HG02610 (cell line): Measurements from ENCODE around the gene E2F4.

Experiments used
- ATAC-seq: cut with Tn5 transposase; IDR thresholded peaks from one replicate; pipeline ENCODE4 v1.9.1; 2021; ENCODE audit warnings: mild to moderate bottlenecking, moderate library complexity; ENCODE audit not compliant: unreplicated experiment

The E2F4 gene

DNA sequence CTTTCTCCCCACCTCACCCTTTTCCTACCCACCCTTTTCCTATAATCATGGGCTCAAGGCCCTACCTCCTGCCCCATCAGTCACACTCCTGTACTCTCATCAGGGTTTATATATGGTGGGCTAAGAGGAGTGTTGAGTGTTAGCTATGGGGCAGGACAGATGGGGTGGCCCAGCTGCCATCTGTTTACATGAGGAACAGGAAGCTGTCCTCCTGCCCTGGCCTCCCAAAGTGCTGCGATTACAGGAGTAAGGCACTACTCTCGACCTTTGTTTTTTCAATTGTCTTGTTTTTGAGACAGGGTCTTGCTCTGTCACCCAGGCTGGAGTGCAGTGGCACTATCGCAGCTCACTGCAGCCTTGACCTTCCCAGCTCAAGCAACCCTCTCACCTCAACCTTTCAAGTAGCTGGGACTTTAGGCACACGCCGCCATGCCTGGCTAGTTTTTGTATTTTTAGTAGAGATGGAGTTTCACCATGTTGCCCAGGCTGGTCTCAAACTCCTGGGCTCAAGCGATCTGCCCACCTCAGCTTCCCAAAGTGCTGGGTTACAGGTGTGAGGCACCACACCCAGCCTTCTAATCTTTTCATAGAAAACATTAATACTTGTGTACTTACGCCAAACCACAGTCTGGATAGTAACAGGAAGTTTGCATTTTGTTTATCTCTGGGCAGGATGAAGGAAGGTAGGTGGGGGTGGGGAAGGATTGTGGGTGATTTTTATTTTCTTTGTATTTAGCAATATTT, 33.9 kb upstream of the E2F4 start:
- no peak for ATAC-seq

DNA sequence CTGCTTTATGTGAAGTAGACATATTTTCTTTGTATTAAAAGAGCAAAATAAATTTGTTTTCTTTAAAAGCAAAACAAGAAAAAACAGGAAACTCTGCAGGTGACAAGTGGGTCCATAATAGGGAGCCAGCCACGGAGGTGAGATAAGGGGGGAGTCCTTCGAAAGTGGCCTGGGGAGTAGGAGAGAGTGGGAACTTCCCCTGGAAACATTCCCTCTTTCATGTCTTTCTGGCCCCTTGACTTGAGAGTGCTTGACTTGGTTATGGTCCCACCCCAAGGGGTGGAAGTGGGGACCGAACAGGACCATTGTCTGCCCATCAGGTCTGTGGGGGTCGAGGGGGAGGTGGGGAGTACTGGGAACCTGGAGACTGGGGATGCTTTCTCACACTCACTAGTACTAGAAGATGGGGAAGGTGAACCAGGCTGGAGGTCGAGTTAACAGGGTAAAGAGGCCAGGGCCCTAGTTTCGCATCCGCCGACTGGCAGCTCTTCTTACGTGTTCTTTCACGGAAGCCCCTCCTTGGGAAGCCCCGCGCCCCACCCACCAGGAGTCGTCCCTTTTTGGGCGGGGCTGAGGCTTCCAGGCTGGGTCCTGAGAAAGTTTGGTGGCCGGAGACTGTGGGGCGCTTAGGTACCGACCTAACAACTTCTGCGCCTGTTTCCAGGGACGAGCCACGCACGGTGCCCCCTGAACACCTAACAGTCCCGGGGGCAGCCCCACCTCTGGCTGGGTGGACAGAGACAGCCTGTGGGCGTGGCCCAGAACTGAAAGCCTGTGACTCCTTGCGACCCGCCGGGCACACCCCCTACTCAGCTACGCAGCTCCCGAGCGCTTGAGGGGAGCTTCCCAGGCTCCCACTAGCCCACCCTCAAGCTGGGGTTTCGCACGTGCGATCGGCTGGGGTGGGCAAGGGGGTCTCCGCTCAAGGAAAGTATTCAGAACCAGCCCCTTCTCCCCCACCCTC, 33.0 kb upstream of the E2F4 start:
- peak; percentile 36 for ATAC-seq

DNA sequence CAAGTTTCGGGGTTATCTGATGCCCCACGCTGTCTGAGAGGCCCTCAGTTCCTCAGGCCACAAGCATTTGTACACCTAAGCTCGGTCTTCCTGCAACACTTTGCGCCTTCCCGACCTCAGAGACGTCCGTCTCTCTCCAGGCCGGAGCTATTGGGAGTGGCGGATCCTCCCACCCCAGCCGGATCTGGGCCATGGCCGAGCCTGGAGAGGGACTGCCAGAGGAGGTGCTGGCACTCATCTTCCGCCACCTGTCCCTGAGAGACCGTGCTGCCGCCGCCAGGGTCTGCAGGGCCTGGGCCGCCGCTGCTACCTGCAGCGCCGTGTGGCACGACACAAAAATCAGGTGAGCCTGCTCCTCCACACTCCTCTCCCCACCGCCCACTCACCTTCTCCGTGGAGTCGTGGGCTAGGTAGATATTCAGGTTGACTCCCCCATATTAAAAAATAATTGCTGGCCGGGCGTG, 30.3 kb upstream of the E2F4 start:
- no peak for ATAC-seq

DNA sequence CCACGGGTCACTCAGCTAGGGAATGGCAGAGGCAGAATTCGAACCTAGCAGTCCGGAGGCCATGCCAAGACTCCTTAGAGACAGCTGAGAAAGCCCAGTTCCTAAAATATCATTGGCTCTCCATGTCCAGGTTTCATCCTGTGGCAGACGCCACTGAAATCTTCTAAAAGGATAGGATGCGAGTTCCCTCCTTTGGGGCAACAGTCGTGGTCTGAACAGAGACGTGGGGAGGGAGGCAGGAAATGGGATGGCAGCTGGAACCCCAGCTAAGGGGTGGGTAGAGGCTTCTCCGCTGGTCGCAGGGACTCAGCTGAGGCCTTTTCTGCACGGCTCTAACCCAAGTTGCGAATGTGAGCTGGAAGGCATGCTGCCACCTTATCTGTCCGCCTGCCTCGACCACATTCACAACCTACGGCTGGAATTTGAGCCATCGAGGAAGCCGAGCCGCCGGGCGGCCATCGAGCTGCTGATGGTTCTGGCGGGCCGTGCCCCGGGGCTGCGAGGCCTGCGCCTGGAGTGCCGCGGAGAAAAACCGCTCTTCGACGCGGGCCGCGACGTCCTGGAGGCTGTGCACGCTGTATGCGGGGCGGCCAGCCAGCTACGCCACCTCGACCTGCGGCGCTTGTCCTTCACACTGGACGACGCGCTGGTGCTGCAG, 29.3 kb upstream of the E2F4 start:
- ATAC-seq, result no peak

DNA sequence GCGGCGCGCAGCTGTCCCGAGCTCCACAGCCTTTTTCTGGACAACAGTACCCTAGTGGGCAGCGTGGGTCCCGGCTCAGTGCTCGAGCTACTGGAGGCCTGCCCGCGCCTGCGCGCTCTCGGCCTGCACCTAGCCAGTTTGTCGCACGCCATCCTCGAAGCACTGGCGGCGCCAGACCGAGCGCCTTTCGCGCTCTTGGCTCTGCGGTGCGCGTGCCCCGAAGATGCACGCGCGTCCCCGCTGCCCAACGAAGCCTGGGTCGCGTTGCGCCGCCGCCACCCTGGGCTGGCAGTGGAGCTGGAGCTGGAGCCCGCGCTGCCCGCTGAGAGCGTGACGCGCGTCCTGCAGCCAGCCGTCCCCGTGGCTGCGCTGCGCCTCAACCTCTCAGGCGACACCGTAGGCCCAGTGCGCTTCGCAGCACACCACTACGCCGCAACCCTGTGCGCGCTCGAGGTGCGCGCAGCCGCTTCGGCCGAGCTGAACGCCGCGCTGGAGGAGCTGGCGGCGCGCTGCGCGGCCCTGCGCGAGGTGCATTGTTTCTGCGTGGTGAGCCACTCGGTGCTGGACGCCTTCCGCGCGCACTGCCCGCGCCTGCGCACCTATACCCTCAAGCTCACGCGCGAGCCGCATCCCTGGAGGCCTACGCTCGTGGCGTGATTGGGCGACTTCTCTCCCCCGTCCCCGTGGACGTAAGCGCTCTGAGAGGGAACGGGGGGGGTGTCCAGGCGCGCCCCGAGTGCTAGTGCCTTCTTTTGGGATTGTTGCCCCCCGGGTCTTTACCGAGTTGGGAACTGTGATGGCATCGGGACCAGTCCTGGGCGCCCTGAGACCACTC, 28.6 kb upstream of the E2F4 start:
- no peak for ATAC-seq

DNA sequence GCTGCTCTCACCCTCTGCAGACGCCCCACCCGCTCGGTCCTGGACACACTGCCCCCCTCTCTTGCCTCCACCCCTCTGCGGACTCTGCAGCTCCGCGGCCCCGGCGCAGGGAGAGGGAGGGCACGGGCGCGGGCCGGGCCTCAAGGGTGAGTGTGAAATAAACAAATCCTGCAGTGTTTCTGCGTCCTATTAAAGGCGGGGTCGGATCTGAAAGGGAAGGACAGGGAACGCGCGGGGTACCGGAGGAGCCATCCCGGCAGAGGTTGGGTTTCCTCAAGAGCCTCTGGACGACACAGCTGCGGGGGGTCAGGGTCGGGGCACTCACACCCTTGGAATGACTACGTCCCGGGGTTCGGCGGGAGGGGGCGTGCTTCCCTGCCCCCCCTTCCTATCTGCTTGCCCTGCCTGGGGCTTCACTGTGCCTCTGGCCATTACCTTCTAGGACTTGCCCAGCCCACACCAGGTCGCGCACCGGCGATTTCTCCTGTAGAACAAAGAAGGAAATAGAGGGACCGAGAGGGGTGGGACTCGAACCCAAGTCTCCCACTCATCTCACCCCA, 27.9 kb upstream of the E2F4 start:
- ATAC-seq, result no peak

DNA sequence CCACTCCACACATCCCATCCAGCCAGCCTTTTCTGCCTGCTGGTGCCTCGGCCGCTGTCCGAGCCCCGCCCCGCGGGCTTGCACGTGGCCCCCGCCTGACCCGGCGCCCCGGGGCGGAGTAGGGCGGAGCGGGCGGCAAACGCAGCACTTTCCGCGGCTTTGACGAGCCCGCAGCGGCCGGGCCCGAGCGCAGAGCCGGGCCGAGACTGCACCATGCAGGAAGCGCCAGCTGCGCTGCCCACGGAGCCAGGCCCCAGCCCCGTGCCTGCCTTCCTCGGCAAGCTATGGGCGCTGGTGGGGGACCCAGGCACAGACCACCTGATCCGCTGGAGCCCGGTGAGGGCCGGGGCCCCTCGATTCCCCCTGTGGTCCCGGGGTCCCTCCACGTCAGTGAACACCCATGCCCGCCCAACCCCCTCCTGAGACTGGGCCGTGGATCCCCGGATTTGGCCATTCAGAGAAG, 27.3 kb upstream of the E2F4 start, which contains the start of gene HSF4:
HSF4 (plus strand) TSS at position 147 of the 463 bp plus-strand sequence; CDS start at position 214, 67 bp downstream.
- no peak for ATAC-seq

DNA sequence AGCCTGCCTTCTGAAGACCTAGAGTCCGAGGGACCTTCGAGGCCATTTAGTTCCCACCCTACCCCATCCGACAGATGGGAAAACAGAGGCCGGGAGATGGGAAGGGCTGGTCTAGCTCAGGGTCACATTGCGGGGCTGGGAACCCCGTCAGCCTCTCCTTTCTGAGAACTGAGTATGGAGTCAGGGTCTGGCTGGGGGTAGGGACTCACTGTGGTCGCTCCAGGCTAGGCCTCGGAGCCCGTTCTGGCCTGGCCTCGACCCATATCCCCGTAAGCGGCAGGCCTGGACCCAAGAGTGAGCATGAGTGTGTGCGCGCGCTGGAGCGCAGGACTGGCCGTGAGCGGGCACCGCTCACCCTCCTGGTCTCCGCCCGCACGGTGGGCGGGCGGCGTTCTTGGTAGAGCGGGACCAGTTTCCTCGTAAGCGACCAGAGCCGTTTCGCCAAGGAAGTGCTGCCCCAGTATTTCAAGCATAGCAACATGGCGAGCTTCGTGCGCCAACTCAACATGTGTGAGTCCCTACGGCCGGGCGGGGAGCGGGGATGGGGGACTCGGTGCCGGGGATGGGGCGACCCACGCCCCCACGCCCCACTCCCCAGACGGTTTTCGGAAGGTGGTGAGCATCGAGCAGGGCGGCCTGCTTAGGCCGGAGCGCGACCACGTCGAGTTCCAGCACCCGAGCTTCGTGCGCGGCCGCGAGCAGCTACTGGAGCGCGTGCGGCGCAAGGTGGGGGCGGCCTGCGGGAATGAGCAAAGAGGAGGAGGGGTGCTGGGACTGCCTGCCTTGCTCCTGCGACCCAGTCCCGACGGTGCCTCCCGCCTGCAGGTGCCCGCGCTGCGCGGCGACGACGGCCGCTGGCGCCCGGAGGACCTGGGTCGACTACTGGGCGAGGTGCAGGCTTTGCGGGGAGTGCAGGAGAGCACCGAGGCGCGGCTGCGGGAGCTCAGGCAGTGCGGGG, 26.6 kb upstream of the E2F4 start:
- no peak for ATAC-seq

DNA sequence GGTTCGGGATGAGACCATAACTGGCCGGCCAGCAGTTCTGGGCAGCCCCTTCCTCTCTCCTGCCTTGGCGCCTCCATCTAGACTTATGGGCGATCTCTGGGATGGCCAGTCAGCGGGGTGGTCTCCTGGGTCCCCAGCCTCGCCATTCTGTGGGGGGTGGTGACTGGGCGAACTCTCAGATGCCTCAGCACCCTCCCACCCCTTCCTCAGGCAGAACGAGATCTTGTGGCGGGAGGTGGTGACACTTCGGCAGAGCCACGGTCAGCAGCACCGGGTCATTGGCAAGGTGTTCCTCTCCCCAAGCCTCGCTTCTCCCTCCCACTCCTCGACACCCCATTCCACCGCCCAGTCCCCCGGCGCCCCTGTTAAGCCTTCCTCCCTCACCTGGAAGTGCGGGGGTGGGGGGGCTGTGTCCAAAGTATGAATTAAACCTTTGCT, 25.8 kb upstream of the E2F4 start:
- ATAC-seq, result no peak

DNA sequence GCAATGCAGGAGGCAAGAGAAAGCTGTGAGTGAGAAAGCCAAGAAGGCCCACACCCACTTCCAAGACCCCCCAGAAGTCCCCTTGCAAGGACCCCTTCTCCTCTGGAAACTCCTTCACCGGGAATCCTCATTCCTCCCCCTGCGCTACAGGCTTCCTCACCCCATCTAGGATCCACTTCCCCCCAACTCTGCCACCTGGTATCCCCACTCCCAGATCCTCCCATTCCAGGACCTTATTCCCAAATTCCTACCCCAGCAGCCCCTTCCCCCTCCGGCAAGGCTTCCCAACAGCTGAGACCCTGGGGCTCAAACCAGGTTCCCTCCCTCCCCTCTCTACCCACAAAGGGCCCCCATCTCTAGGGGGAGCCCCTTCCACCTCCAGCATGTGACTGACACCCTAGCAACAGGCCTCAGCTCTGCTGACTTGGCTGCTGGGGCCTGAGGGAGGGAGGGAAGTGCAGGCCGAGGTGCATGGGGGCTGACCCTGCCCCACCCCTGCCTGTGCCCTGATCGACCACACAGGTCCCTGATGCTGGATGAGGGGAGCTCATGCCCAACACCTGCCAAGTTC, 25.3 kb upstream of the E2F4 start:
- no peak for ATAC-seq

DNA sequence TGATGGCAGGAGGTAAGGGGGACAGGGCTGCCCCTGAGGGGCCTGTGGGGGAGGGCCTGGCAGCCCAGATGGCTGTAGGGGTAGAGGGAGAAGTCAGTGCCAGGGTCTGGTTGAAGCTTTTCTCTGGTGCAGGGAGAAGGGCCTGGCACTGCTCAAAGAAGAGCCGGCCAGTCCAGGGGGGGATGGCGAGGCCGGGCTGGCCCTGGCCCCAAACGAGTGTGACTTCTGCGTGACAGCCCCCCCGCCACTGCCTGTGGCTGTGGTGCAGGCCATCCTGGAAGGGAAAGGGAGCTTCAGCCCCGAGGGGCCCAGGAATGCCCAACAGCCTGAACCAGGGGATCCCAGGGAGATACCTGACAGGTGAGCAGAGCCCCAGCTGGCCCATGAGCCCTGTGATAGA, 24.4 kb upstream of the E2F4 start:
- ATAC-seq, result no peak

DNA sequence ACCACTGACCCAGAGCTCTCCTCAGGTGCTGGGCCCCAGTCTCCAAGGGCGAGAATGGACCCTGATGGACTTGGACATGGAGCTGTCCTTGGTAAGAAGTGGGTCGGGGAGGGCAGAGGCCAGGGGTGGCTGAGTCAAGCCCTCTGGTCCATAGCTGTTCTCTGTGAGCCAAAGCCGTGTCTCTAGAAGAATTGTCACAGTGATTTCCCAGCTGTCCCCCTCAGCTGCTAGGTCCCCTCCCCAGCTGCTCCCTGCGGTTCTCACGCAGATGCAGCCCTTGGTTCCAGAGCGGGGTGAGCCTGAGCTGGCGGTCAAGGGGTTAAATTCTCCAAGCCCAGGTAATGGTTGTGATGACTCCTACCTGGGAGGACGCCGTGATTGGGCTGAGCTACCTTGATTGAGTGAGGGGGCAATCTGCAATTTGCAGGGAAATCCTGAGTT, 22.9 kb upstream of the E2F4 start:
- no peak for ATAC-seq

DNA sequence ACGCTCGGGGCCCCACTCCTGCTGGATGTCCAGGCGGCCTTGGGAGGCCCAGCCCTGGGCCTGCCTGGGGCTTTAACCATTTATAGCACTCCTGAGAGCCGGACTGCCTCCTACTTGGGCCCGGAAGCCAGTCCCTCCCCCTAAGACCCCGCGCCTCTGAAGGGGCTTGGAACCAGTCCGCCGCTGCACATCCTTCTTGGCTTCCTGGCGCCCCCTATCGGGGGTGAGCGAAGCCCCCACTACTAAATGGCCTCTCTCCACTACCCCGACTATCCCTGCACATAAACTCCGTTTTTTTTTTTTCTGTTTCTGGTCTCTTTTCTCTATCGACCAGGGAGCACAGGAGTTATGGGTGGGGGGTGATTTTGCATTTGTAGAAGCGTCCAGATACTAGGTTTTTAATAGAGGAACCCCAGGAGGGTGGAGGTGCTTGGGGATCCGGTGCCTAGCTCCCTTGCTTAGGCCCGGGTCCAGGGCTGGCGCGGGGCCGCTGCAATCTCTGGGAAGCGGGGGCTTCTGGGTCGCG, 22.2 kb upstream of the E2F4 start:
- ATAC-seq, result no peak

DNA sequence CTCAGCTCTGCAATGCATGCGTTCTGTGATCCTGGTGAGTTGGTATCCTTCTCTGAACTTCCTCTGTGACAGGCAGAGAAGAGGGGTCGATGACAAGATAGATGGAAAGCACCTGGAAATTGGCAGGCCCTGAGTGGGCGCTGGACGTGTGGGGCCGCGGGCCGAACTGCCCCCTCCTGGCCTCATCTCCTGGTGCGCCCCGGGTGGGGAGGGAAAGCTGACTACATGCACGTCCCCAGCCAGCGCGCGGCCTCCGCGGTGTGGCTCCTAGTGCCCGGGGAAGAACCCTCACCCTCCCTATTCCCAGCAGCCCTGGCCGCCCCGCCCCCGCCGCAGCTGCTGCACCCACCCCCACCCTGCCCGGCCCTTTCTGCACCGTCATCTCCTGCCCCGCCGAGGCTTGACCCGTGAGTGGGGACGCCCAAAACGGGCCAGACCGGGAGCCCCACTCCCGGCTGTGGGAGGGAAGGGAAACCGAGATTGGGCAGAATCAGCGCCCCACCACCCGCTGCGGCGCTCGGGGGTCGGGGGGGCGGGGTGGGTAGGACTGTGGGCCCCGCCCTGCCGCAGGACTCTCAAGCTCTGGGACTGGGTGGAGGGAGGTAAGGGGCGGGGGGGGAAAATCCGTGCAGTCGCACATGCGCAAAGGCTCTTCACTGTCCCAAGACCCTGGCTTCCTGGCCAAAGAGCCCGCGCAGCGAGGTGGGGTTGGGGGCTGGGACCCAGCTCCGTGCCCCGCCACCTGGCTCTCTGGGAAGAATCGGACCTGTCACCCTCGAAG, 21.6 kb upstream of the E2F4 start, which contains the start of gene NOL3:
NOL3 (plus strand) TSS at position 371 of the 781 bp plus-strand sequence.
- peak; percentile 37 for ATAC-seq

DNA sequence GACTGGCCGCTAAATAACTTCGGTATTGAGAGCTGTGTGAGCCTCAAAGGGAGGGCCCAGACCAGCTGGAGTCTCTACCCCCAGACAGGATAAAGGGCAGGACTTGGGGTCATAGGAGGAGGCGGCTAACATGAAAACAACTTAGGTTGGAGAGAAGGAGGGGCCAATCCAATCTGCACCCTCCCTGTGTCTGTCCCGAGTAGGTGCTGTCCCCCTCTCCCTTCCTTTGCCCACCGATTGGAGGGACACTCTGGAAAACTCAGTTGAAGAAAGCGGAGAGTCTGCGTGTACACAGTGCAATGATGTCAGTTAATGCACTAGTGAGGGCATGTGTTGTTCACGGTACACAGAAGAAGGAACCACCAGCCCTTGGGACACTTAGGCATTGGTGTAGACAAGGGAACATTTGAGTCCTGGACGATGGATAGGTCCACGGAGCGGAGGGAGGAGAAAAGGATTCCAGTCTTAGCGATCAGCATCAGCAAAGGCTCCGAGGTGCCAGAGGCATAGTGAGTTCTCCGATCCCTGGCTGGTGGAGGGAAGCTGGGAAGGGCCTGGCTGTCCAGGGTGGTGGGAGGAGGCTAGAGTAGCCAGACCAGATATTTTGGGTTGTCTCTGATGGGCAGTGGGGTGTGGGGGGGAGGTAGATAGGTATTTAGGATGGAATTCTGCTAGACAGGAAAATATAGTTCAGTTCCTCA, 20.9 kb upstream of the E2F4 start:
- no peak for ATAC-seq

DNA sequence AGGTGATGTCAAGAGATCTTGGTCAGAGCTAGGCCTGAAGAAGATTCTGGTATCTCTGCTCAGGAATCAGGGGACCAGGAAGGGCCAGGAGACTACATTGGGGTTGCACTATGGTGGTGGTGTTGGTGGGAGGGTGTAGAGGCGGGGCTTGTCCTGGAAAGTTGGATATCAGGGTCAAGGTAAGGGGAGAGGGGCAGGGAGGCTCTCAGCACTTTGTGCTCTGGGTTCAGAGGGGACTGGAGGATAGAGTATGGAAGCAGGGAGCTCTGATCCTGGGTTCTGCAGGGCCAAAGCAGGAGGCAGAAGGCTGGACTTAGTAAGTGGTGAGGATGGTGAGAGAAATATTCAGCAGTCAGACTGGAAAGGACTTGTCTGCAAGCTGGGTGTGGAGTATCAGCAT, 18.6 kb upstream of the E2F4 start:
- ATAC-seq, result no peak
